K562 (cell line): ENCODE data around the gene RERE. TPM values are rescaled to one million over a fixed set of nuclear protein-coding genes. Genes with fewer than 3 reads are reported as not detected.

ENCODE experiments used
- ARNT ChIP-seq, 2 experiments: fragments of 450-650 bp; IDR thresholded peaks; 2 replicates each; pipeline ENCODE4 v1.6.1; 2016; ENCODE audit warnings: mild to moderate bottlenecking in 1 of 2
- C11orf30 ChIP-seq: fragments of 450-650 bp; IDR thresholded peaks from 2 replicates; pipeline ENCODE4 v1.6.1; 2016; ENCODE audit warnings: low read depth, mild to moderate bottlenecking
- CEBPZ ChIP-seq: fragments of 150-350 bp; IDR thresholded peaks from 2 replicates; pipeline ENCODE4 v1.6.1; 2014; ENCODE audit warnings: low read depth, mild to moderate bottlenecking, low read length, borderline replicate concordance
- FOXK2 ChIP-seq, 2 experiments: fragments of 450-650 bp; IDR thresholded peaks in 1 of 2; conservative IDR thresholded peaks in 1 of 2; 2 replicates each; pipeline ENCODE4 v1.6.1; 2016; ENCODE audit warnings: low read depth in 2 of 2, mild to moderate bottlenecking in 1 of 2
- KHSRP ChIP-seq: fragments of 450-650 bp; IDR thresholded peaks from 2 replicates; pipeline ENCODE4 v1.6.1; 2017
- MAZ ChIP-seq, 2 experiments: fragments of 450-650 bp in 1 of 2; sonication (generic) in 1 of 2; formaldehyde crosslinking; IDR thresholded peaks in 1 of 2; conservative IDR thresholded peaks in 1 of 2; 2 replicates each; pipeline versions ENCODE4 v1.4.0 to v1.5.0; 2020; ENCODE audit warnings: mild to moderate bottlenecking in 1 of 2, missing genetic modification reagents in 1 of 2
- SMARCA4 ChIP-seq: fragments of 450-650 bp; IDR thresholded peaks from 2 replicates; pipeline ENCODE4 v1.6.1; 2016
- SMARCC2 ChIP-seq: fragments of 450-650 bp; IDR thresholded peaks from 2 replicates; pipeline ENCODE4 v1.6.1; 2017; ENCODE audit warnings: antibody characterized with exemption, moderate library complexity, mild to moderate bottlenecking, low read depth
- SMARCE1 ChIP-seq: fragments of 450-650 bp; IDR thresholded peaks from 2 replicates; pipeline ENCODE4 v1.7.1; 2016; ENCODE audit warnings: mild to moderate bottlenecking
- UBTF ChIP-seq, 2 experiments: IDR thresholded peaks; 2 replicates each; pipeline ENCODE4 v1.6.1; 2012; ENCODE audit warnings: improper control_type of control experiment in 2 of 2, low read depth in 2 of 2, low read length in 2 of 2, borderline replicate concordance in 1 of 2
- ZNF717 ChIP-seq: fragments of 250-450 bp; sonication (Bioruptor Pico); IDR thresholded peaks from 2 replicates; pipeline ENCODE4 v1.5.0; 2021
- ZNF79 ChIP-seq: fragments of 250-450 bp; sonication (Bioruptor Pico); IDR thresholded peaks from 2 replicates; pipeline ENCODE4 v1.4.0; 2020; ENCODE audit warnings: low read depth, mild to moderate bottlenecking, moderate library complexity
- polyA plus RNA-seq, 8 experiments: library from polyadenylated mRNA; depleted of rRNA in 4 of 8; stranded (reverse) in 5 of 8; unstranded in 3 of 8; fragments of >200 nt; fragmentation: Nextera tagmentation in 2 of 8; fragmentation: Illumina TruSeq in 1 of 8; extraction: Ambion mirVana in 2 of 8; extraction: Trizol in 1 of 8; gene quantifications; 2 replicates each; pipeline versions ENCODE4 v1.2.1 to v1.2.3, GENCODE V29; 2011 to 2014; ENCODE audit warnings: inconsistent platforms in 1 of 8, missing spikeins in 1 of 8
- total RNA-seq, 7 experiments: library from RNA; depleted of rRNA in 6 of 7; stranded (reverse); fragments of >200 nt in 6 of 7; fragmentation: Illumina TruSeq in 2 of 7; extraction: Trizol in 2 of 7; gene quantifications; 2 replicates each; pipeline versions ENCODE4 v1.2.1 to v1.2.3, GENCODE V29; 2011 to 2021; ENCODE audit warnings: low replicate concordance in 1 of 7

RERE gene
- total and polyA plus RNA-seq, 9 of the 15 experiments (the other 6 are each of a cell fraction or from before 2014, with no cell fraction given), result 3.0 to 51.5 (median 13.4) TPM

DNA sequence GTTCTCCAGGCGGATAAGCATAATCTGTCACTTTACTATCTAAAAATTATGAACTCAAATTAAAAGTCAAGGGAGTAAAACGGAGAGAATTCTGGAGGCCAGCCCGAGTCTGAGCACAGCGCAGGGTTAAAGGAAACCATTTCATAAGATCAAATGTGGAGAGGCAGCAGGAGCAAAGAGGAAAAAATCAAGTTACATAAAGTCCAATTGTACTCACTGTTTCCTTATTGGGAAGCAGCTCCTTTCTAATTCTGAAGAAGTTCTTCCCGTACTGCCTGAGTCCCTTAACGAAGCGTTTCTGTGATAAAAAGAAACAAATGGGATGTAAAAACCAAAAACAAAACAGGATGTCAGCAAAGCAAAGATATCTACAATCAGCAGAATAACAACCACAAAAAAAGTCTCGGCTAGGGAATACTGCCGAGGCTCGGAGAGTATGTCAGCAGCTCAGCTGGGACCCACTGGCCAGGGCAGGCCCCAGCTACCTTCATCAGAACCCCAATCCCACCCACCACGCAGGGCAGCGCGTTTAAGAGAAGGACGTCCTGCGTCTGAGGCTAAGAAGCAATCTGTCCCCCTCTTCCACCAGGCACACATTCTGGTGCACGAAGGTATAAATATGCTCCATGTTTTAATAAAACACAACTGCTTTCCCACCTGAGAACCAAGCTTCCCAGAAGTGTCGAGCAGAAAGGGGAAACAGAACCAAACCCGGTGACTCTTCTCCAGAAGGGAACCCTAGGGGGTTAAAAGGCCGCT lies 394.8 kb downstream of the RERE start (continued):
- peak in 1 of 2 experiments; percentile 18; a peak in 1 of 4 replicates for TF ChIP-seq UBTF (IDR thresholded peaks at IDR 0.05; ENCODE audit: borderline replicate concordance in 1 of 2, low read depth in 2 of 2, low read length in 2 of 2)
- TF ChIP-seq ARNT (IDR thresholded peaks at IDR 0.05), result no peak
- peak; percentile 19; the same call in 1 of the 2 replicates for TF ChIP-seq SMARCC2
- no peak for TF ChIP-seq ZNF79 (CRISPR knock-in tag)
- peak; percentile 29; the same call in 1 of the 2 replicates for TF ChIP-seq SMARCE1
- TF ChIP-seq CEBPZ, result no peak
- 0 out of 4 replicates have a peak, but pooled peaks of 1 of the 2 experiments have one; percentile 19 for TF ChIP-seq FOXK2 (conservative IDR thresholded peaks at IDR 0.05 in 1 of 2, IDR thresholded peaks at IDR 0.05 in 1 of 2; ENCODE audit: low read depth in 2 of 2)
- peak; percentile 65; the same call in 1 of the 2 replicates for TF ChIP-seq C11orf30
- 0 out of 4 replicates have a peak, but pooled peaks have one; percentile 1 to 2 for TF ChIP-seq MAZ (CRISPR knock-in tag; conservative IDR thresholded peaks at IDR 0.05 in 1 of 2, IDR thresholded peaks at IDR 0.05 in 1 of 2)
- TF ChIP-seq KHSRP, result no peak
- peak; percentile 42 for TF ChIP-seq SMARCA4
- TF ChIP-seq ZNF717 (CRISPR knock-in tag), result no peak
